ENCODE measurements around the gene COL4A4. TPM values are rescaled to one million over a fixed set of nuclear protein-coding genes. Genes with fewer than 3 reads are reported as not detected.

Gene COL4A4
- total and polyA plus RNA-seq, 2 donors = 1.6 to 1.7 TPM

GRCh38 chr2:227013330-227013729 is 150.7 kb downstream of the COL4A4 start:
- Histone ChIP-seq H3K4me1 (ENCODE audit: control insufficient read depth in 2 of 2, insufficient read depth in 2 of 2, low read length in 2 of 2) (no peaks in the 10 kb centered on the region), H3K9me3 (ENCODE audit: control insufficient read depth in 2 of 2, insufficient read depth in 1 of 2, low read length in 1 of 2) (no peaks in the 10 kb centered on the region), H3K27ac (ENCODE audit: low read depth in 1 of 2, low read length in 1 of 2) (no peak overlapping the region), H3K36me3 (ENCODE audit: control insufficient read depth in 2 of 2, insufficient read depth in 2 of 2, low read length in 1 of 2) (no peaks in the 10 kb centered on the region), H3K4me3 (ENCODE audit: low read length in 2 of 2) (no peak overlapping the region), H3K27me3 (ENCODE audit: control insufficient read depth in 2 of 2, insufficient read depth in 1 of 2, low read length in 1 of 2) (no peaks in the 10 kb centered on the region)
- DNase-seq (ENCODE audit: low read depth in 6 of 9, low spot score in 9 of 9) = no peak
- 93% methylated on average over 9 of the region's 9 CpGs for WGBS

- Histone ChIP-seq H3K27ac (ENCODE audit: low read depth in 1 of 2, low read length in 1 of 2) (no peak overlapping the region), H3K4me1 (ENCODE audit: control insufficient read depth in 2 of 2, insufficient read depth in 2 of 2, low read length in 2 of 2) (no peaks in the 10 kb centered on the region), H3K9me3 (ENCODE audit: control insufficient read depth in 2 of 2, insufficient read depth in 1 of 2, low read length in 1 of 2) (no peaks in the 10 kb centered on the region), H3K36me3 (ENCODE audit: control insufficient read depth in 2 of 2, insufficient read depth in 2 of 2, low read length in 1 of 2) (no peaks in the 10 kb centered on the region), H3K27me3 (ENCODE audit: control insufficient read depth in 2 of 2, insufficient read depth in 1 of 2, low read length in 1 of 2) (no peaks in the 10 kb centered on the region), H3K4me3 (ENCODE audit: low read length in 2 of 2) (no peak overlapping the region)
- no peak for DNase-seq (ENCODE audit: low read depth in 6 of 9, low spot score in 9 of 9)
- 64% methylated on average over 3 of the region's 3 CpGs for WGBS
Observed at GRCh38 chr2:227010433-227010832, 153.6 kb downstream of the COL4A4 start.

- no peak for DNase-seq (ENCODE audit: low read depth in 6 of 9, low spot score in 9 of 9)
- Histone ChIP-seq H3K27me3 (ENCODE audit: control insufficient read depth in 2 of 2, insufficient read depth in 1 of 2, low read length in 1 of 2) (no peaks in the 10 kb centered on the region), H3K4me1 (ENCODE audit: control insufficient read depth in 2 of 2, insufficient read depth in 2 of 2, low read length in 2 of 2) (no peaks in the 10 kb centered on the region), H3K36me3 (ENCODE audit: control insufficient read depth in 2 of 2, insufficient read depth in 2 of 2, low read length in 1 of 2) (no peaks in the 10 kb centered on the region), H3K4me3 (ENCODE audit: low read length in 2 of 2) (no peak overlapping the region), H3K27ac (ENCODE audit: low read depth in 1 of 2, low read length in 1 of 2) (no peak overlapping the region), H3K9me3 (ENCODE audit: control insufficient read depth in 2 of 2, insufficient read depth in 1 of 2, low read length in 1 of 2) (no peaks in the 10 kb centered on the region)
- WGBS = 96% methylated on average over 17 of the region's 17 CpGs
Observed at GRCh38 chr2:227007940-227008339, 156.1 kb downstream of the COL4A4 start.

GRCh38 chr2:227007148-227007547 is 156.9 kb downstream of the COL4A4 start:
- Histone ChIP-seq H3K4me3 (ENCODE audit: low read length in 2 of 2) (no peak overlapping the region), H3K9me3 (ENCODE audit: control insufficient read depth in 2 of 2, insufficient read depth in 1 of 2, low read length in 1 of 2) (no peaks in the 10 kb centered on the region), H3K27ac (ENCODE audit: low read depth in 1 of 2, low read length in 1 of 2) (no peak overlapping the region), H3K4me1 (ENCODE audit: control insufficient read depth in 2 of 2, insufficient read depth in 2 of 2, low read length in 2 of 2) (no peaks in the 10 kb centered on the region), H3K27me3 (ENCODE audit: control insufficient read depth in 2 of 2, insufficient read depth in 1 of 2, low read length in 1 of 2) (no peaks in the 10 kb centered on the region), H3K36me3 (ENCODE audit: control insufficient read depth in 2 of 2, insufficient read depth in 2 of 2, low read length in 1 of 2) (no peaks in the 10 kb centered on the region)
- WGBS = 77% methylated on average over 9 of the region's 9 CpGs
- no peak for DNase-seq (ENCODE audit: low read depth in 6 of 9, low spot score in 9 of 9)

- no peaks in the 10 kb centered on the region for H3K4me1 ChIP-seq (ENCODE audit: control insufficient read depth in 2 of 2, insufficient read depth in 2 of 2, low read length in 2 of 2)
- H3K27ac ChIP-seq (ENCODE audit: low read depth in 1 of 2, low read length in 1 of 2) = peak overlapping the region in 1 of 2 donors; percentile 9
- 96% methylated on average over 16 of the region's 16 CpGs for WGBS
- no peaks in the 10 kb centered on the region for H3K27me3 ChIP-seq (ENCODE audit: control insufficient read depth in 2 of 2, insufficient read depth in 1 of 2, low read length in 1 of 2)
- no peak for DNase-seq (ENCODE audit: low read depth in 6 of 9, low spot score in 9 of 9)
- H3K36me3 ChIP-seq (ENCODE audit: control insufficient read depth in 2 of 2, insufficient read depth in 2 of 2, low read length in 1 of 2) = no peaks in the 10 kb centered on the region
- no peaks in the 10 kb centered on the region for H3K9me3 ChIP-seq (ENCODE audit: control insufficient read depth in 2 of 2, insufficient read depth in 1 of 2, low read length in 1 of 2)
- H3K4me3 ChIP-seq (ENCODE audit: low read length in 2 of 2) = no peak overlapping the region
Observed at GRCh38 chr2:227006189-227006897, 157.7 kb downstream of the COL4A4 start.

GRCh38 chr2:227004482-227004881 is 159.5 kb downstream of the COL4A4 start:
- H3K27ac ChIP-seq (ENCODE audit: low read depth in 1 of 2, low read length in 1 of 2) = no peak overlapping the region
- peaks cover 0 to 3% of the 10 kb centered on the region in 2 donors for H3K36me3 ChIP-seq (ENCODE audit: control insufficient read depth in 2 of 2, insufficient read depth in 2 of 2, low read length in 1 of 2)
- H3K9me3 ChIP-seq (ENCODE audit: control insufficient read depth in 2 of 2, insufficient read depth in 1 of 2, low read length in 1 of 2) = peaks cover 0 to 4% of the 10 kb centered on the region in 2 donors
- no peaks in the 10 kb centered on the region for H3K27me3 ChIP-seq (ENCODE audit: control insufficient read depth in 2 of 2, insufficient read depth in 1 of 2, low read length in 1 of 2)
- no peaks in the 10 kb centered on the region for H3K4me1 ChIP-seq (ENCODE audit: control insufficient read depth in 2 of 2, insufficient read depth in 2 of 2, low read length in 2 of 2)
- H3K4me3 ChIP-seq (ENCODE audit: low read length in 2 of 2) = no peak overlapping the region
- no peak for DNase-seq (ENCODE audit: low read depth in 6 of 9, low spot score in 9 of 9)
- WGBS = 94% methylated on average over 6 of the region's 6 CpGs

- Histone ChIP-seq H3K9me3 (ENCODE audit: control insufficient read depth in 2 of 2, insufficient read depth in 1 of 2, low read length in 1 of 2) (peaks cover 0 to 4% of the 10 kb centered on the region in 2 donors), H3K36me3 (ENCODE audit: control insufficient read depth in 2 of 2, insufficient read depth in 2 of 2, low read length in 1 of 2) (peaks cover 18 to 19% of the 10 kb centered on the region in 2 donors), H3K4me1 (ENCODE audit: control insufficient read depth in 2 of 2, insufficient read depth in 2 of 2, low read length in 2 of 2) (no peaks in the 10 kb centered on the region), H3K4me3 (ENCODE audit: low read length in 2 of 2) (no peak overlapping the region), H3K27me3 (ENCODE audit: control insufficient read depth in 2 of 2, insufficient read depth in 1 of 2, low read length in 1 of 2) (no peaks in the 10 kb centered on the region), H3K27ac (ENCODE audit: low read depth in 1 of 2, low read length in 1 of 2) (no peak overlapping the region)
- no peak for DNase-seq (ENCODE audit: low read depth in 6 of 9, low spot score in 9 of 9)
- 98% methylated on average over 2 of the region's 2 CpGs for WGBS
Observed at GRCh38 chr2:227000123-227000522, 163.9 kb downstream of the COL4A4 start.

GRCh38 chr2:226999661-227000060 is 164.3 kb downstream of the COL4A4 start:
- H3K4me1 ChIP-seq (ENCODE audit: control insufficient read depth in 2 of 2, insufficient read depth in 2 of 2, low read length in 2 of 2) = no peaks in the 10 kb centered on the region
- H3K36me3 ChIP-seq (ENCODE audit: control insufficient read depth in 2 of 2, insufficient read depth in 2 of 2, low read length in 1 of 2) = peaks cover 19% of the 10 kb centered on the region in 2 donors
- no peak overlapping the region for H3K27ac ChIP-seq (ENCODE audit: low read depth in 1 of 2, low read length in 1 of 2)
- no peak for DNase-seq (ENCODE audit: low read depth in 6 of 9, low spot score in 9 of 9)
- no peak overlapping the region for H3K4me3 ChIP-seq (ENCODE audit: low read length in 2 of 2)
- H3K27me3 ChIP-seq (ENCODE audit: control insufficient read depth in 2 of 2, insufficient read depth in 1 of 2, low read length in 1 of 2) = no peaks in the 10 kb centered on the region
- H3K9me3 ChIP-seq (ENCODE audit: control insufficient read depth in 2 of 2, insufficient read depth in 1 of 2, low read length in 1 of 2) = peaks cover 0 to 4% of the 10 kb centered on the region in 2 donors
- 91% methylated on average over 2 of the region's 2 CpGs for WGBS

- 92% methylated on average over 15 of the region's 15 CpGs for WGBS
- Histone ChIP-seq H3K4me1 (ENCODE audit: control insufficient read depth in 2 of 2, insufficient read depth in 2 of 2, low read length in 2 of 2) (no peaks in the 10 kb centered on the region), H3K27me3 (ENCODE audit: control insufficient read depth in 2 of 2, insufficient read depth in 1 of 2, low read length in 1 of 2) (no peaks in the 10 kb centered on the region), H3K36me3 (ENCODE audit: control insufficient read depth in 2 of 2, insufficient read depth in 2 of 2, low read length in 1 of 2) (peaks cover 24 to 44% of the 10 kb centered on the region in 2 donors), H3K9me3 (ENCODE audit: control insufficient read depth in 2 of 2, insufficient read depth in 1 of 2, low read length in 1 of 2) (peaks cover 0 to 3% of the 10 kb centered on the region in 2 donors), H3K27ac (ENCODE audit: low read depth in 1 of 2, low read length in 1 of 2) (no peak overlapping the region), H3K4me3 (ENCODE audit: low read length in 2 of 2) (no peak overlapping the region)
- DNase-seq (ENCODE audit: low read depth in 6 of 9, low spot score in 9 of 9) = no peak
Observed at GRCh38 chr2:226995625-226996041, 168.4 kb downstream of the COL4A4 start.

Data from thymus (tissue), 11 donors.